Measurements from ENCODE around the gene LY6G5C.

LY6G5C gene

DNA sequence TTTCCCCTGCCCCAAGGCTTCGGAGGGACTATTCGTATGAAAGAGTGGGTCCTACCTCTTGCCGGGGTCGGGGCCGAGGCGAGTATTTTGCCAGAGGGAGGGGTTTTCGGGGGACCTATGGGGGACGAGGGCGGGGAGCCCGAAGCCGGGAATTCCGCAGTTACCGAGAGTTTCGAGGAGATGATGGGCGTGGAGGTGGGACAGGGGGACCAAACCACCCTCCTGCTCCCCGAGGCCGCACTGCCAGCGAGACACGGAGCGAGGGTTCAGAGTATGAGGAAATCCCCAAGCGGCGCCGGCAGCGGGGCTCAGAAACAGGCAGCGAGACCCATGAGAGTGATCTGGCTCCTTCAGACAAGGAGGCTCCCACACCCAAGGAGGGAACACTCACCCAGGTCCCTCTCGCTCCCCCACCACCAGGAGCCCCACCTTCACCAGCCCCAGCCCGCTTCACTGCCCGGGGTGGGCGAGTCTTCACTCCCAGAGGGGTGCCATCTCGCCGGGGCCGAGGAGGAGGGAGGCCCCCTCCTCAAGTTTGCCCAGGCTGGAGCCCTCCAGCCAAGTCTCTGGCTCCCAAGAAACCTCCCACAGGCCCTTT lies 49.1 kb downstream of the LY6G5C start:
- TF ChIP-seq, protein P1, sequence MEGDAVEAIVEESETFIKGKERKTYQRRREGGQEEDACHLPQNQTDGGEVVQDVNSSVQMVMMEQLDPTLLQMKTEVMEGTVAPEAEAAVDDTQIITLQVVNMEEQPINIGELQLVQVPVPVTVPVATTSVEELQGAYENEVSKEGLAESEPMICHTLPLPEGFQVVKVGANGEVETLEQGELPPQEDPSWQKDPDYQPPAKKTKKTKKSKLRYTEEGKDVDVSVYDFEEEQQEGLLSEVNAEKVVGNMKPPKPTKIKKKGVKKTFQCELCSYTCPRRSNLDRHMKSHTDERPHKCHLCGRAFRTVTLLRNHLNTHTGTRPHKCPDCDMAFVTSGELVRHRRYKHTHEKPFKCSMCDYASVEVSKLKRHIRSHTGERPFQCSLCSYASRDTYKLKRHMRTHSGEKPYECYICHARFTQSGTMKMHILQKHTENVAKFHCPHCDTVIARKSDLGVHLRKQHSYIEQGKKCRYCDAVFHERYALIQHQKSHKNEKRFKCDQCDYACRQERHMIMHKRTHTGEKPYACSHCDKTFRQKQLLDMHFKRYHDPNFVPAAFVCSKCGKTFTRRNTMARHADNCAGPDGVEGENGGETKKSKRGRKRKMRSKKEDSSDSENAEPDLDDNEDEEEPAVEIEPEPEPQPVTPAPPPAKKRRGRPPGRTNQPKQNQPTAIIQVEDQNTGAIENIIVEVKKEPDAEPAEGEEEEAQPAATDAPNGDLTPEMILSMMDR (IDR thresholded peaks at IDR 0.05; ENCODE audit: low read depth, low read length, missing control alignments), result no peak
- H3K4me3 ChIP-seq (ENCODE audit: low read depth, low read length), result no peak overlapping the region
- no peak for DNase-seq (ENCODE audit: low read depth)

DNA sequence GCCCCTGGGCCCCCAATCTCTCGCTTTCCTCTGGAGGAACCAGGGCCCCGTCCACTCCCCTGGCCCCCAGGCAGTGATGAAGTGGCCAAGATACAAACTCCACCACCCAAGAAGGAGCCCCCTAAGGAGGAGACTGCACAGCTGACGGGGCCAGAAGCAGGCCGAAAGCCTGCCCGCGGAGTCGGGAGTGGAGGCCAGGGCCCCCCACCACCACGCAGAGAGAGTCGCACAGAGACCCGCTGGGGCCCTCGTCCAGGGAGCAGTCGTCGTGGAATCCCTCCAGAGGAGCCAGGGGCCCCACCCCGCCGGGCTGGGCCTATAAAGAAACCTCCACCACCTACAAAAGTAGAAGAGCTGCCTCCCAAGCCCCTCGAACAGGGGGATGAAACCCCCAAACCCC lies 49.7 kb downstream of the LY6G5C start:
- DNase-seq (ENCODE audit: low read depth), result no peak
- TF ChIP-seq, protein P1 (IDR thresholded peaks at IDR 0.05; ENCODE audit: low read depth, low read length, missing control alignments), result no peak

DNA sequence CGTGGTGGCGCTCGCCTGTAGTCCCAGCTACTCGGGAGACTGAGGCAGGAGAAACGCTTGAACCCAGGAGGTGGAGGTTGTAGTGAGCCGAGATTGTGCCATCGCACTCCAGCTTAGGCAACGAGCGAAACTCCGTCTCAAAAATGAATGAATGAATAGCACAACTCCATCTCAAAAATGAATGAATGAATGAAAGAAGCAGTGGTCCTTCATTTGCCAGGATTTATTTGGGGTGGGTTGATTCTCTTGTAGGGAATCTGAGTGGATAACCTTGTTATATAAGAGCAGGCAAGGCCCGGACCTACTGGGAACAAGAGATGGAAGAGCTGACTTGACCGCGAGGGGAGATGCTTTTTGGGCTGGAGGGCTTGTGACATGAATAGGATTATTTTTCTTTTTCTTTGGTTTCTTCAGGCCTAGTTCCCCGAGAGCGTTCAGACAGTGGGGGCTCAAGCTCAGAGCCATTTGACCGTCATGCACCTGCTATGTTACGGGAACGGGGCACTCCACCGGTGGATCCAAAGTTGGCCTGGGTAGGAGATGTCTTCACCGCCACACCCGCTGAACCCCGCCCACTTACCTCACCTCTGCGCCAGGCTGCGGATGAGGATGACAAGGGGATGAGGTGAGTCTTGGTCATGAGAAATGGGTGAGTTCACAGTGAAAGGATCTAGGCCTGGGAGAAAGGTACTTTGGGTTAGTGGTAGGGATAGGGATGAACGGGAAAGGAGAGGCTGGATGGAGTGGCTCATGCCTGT lies 50.5 kb downstream of the LY6G5C start:
- no peak overlapping the region for H3K4me3 ChIP-seq (ENCODE audit: low read depth, low read length)
- DNase-seq (ENCODE audit: low read depth), result no peak
- TF ChIP-seq, protein P1 (IDR thresholded peaks at IDR 0.05; ENCODE audit: low read depth, low read length, missing control alignments), result no peak

More for the DNA sequence above, 49.7 kb downstream of the LY6G5C start:
- no peak overlapping the region for H3K4me3 ChIP-seq (ENCODE audit: low read depth, low read length)

DNA sequence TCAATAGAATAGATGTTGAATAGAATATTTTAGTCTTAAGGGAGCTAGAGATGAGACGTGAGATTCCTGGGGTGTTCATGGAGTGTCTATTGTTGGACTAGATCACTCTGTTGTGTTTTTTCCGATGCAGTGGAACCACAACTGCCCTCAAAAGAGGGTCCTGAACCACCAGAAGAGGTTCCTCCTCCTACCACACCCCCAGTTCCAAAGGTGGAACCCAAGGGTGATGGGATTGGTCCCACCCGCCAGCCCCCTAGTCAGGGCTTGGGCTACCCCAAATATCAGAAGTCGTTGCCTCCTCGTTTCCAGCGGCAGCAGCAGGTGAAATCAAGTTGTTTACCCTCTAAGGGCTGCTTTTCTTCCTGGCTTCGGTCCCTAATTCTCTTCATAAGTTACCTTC lies 51.9 kb downstream of the LY6G5C start:
- no peak overlapping the region for H3K4me3 ChIP-seq (ENCODE audit: low read depth, low read length)
- no peak for DNase-seq (ENCODE audit: low read depth)
- TF ChIP-seq, protein P1 (IDR thresholded peaks at IDR 0.05; ENCODE audit: low read depth, low read length, missing control alignments), result no peak

DNA sequence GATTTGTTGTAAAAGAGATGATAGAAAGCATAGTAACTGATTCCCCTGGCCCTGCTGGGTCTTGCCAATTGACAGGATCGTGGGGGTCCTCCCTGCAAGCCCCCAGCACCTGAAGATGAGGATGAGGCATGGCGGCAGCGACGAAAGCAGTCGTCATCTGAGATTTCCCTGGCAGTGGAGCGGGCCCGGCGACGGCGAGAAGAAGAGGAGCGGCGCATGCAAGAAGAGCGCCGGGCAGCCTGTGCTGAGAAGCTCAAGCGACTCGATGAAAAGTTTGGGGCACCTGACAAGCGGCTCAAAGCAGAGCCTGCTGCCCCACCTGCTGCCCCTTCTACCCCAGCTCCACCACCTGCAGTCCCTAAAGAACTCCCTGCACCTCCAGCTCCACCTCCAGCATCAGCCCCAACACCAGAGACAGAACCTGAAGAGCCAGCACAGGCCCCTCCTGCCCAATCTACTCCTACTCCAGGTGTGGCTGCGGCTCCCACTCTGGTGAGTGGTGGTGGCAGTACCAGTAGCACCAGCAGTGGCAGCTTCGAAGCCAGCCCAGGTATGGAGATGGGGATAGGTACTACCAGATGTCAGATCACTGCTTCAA lies 53.1 kb downstream of the LY6G5C start:
- H3K4me3 ChIP-seq (ENCODE audit: low read depth, low read length), result no peak overlapping the region
- DNase-seq (ENCODE audit: low read depth), result no peak
- TF ChIP-seq, protein P1 (IDR thresholded peaks at IDR 0.05; ENCODE audit: low read depth, low read length, missing control alignments), result no peak

DNA sequence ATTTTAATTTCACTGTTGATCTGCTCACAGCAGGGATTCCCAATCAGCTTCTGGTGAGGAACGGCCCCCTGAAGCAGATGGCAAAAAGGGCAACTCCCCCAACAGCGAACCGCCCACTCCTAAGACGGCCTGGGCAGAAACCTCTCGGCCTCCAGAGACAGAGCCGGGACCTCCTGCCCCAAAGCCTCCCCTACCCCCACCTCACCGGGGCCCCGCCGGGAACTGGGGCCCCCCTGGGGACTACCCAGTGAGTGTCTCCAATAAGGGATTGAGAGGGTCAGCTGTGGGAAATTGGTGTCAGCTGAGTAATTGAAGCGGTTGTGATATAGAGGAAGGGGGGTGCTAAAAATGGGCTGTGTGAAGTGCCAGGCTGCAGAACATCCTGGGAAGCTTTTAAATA lies 53.9 kb downstream of the LY6G5C start:
- no peak overlapping the region for H3K4me3 ChIP-seq (ENCODE audit: low read depth, low read length)
- TF ChIP-seq, protein P1 (IDR thresholded peaks at IDR 0.05; ENCODE audit: low read depth, low read length, missing control alignments), result no peak
- DNase-seq (ENCODE audit: low read depth), result no peak
